Endodermal cell (in vitro differentiated cells): Measurements from ENCODE around the gene KIAA0586. TPM values are rescaled to one million over a fixed set of nuclear protein-coding genes. Genes with fewer than 3 reads are reported as not detected.
A peak's percentile ranks its signal among the peaks of the same experiment; 100 is the strongest.

Experiments used
- DNase-seq: peaks from one replicate; pipeline ENCODE4 v3.0.0-alpha.2; 2017
- H3K27ac ChIP-seq: 2 replicates; pipeline ENCODE4 v1.5.1; 2013; ENCODE audit warnings: mild to moderate bottlenecking, low read depth, low read length, moderate library complexity
- H3K27me3 ChIP-seq: 2 replicates; pipeline ENCODE4 v1.6.1; 2013; ENCODE audit warnings: mild to moderate bottlenecking, low read length, moderate library complexity; ENCODE audit not compliant: insufficient read depth, control insufficient read depth, poor library complexity, severe bottlenecking
- H3K36me3 ChIP-seq: 2 replicates; pipeline ENCODE4 v1.7.0; 2013; ENCODE audit warnings: mild to moderate bottlenecking, low read length, moderate library complexity; ENCODE audit not compliant: control insufficient read depth, insufficient read depth
- H3K4me1 ChIP-seq: one replicate; pipeline ENCODE4 v1.7.0; 2013; ENCODE audit warnings: low read length; ENCODE audit not compliant: control insufficient read depth, insufficient read depth
- H3K4me3 ChIP-seq: 2 replicates; pipeline ENCODE4 v1.5.1; 2013; ENCODE audit warnings: mild to moderate bottlenecking, low read length, moderate library complexity
- H3K9ac ChIP-seq: 2 replicates; pipeline ENCODE4 v1.6.1; 2013; ENCODE audit warnings: mild to moderate bottlenecking, low read length, moderate library complexity; ENCODE audit not compliant: poor library complexity, severe bottlenecking; ENCODE audit errors: extremely low read depth
- H3K9me3 ChIP-seq: 2 replicates; pipeline ENCODE4 v1.6.1; 2013; ENCODE audit warnings: mild to moderate bottlenecking, low read length, moderate library complexity; ENCODE audit not compliant: control insufficient read depth
- H3K27ac Mint-ChIP-seq: 2 replicates; pipeline ENCODE4 v1.8.0; 2020; ENCODE audit warnings: mixed read lengths
- H3K27me3 Mint-ChIP-seq: 2 replicates; pipeline ENCODE4 v1.8.0; 2021; ENCODE audit warnings: mild to moderate bottlenecking, mixed read lengths; ENCODE audit not compliant: insufficient read depth
- H3K36me3 Mint-ChIP-seq: 2 replicates; pipeline ENCODE4 v1.8.0; 2020; ENCODE audit warnings: low read depth, mixed read lengths
- H3K4me1 Mint-ChIP-seq: 2 replicates; pipeline ENCODE4 v1.8.0; 2020; ENCODE audit warnings: mixed read lengths
- H3K4me3 Mint-ChIP-seq: 2 replicates; pipeline ENCODE4 v1.8.0; 2020; ENCODE audit warnings: mild to moderate bottlenecking, moderate library complexity, mixed read lengths
- H3K9me3 Mint-ChIP-seq: 2 replicates; pipeline ENCODE4 v1.8.0; 2020; ENCODE audit warnings: mild to moderate bottlenecking, mixed read lengths
- WGBS, 2 experiments: methylation state at CpG; one replicate each; pipeline versions ENCODE4 v1.1.5 to v1.1.7; 2013; ENCODE audit warnings: missing lambda C conversion rate in 2 of 2, mixed read lengths in 1 of 2; ENCODE audit not compliant: insufficient coverage in 1 of 2, insufficient read length in 1 of 2; 5-methylcytosine and 5-hydroxymethylcytosine counted together
- total RNA-seq, 2 donors: library from RNA; stranded (reverse); fragmentation: NEBNext Ultra II Directional in 1 of 2; extraction: Animal tissue kit (Norgen Biotek cat#: 25700) in 1 of 2; gene quantifications; 2 replicates in 1 of 2; 3 replicates in 1 of 2; pipeline ENCODE4 v1.2.1, GENCODE V29; 2021
- TF ChIP-seq, protein P1 (sequence below): fragments of 200-600 bp; sonication (generic); conservative IDR thresholded peaks from 2 replicates; pipeline ENCODE4 v1.5.0; 2021; ENCODE audit warnings: antibody characterized with exemption, mild to moderate bottlenecking

The KIAA0586 gene
- total RNA-seq, 2 donors from 2014 or later = 14.2 to 26.4 TPM

- H3K4me3 Mint-ChIP-seq = peak overlapping the region; percentile 96
- Histone ChIP-seq H3K9ac (peak overlapping the region; percentile 79), H3K4me1 (no peaks in the 10 kb centered on the region), H3K36me3 (peaks cover 22% of the 10 kb centered on the region), H3K9me3 (no peaks in the 10 kb centered on the region), H3K27me3 (no peaks in the 10 kb centered on the region), H3K27ac (peak overlapping the region; percentile 85), H3K4me3 (peak overlapping the region; percentile 100)
- TF ChIP-seq, protein P1, sequence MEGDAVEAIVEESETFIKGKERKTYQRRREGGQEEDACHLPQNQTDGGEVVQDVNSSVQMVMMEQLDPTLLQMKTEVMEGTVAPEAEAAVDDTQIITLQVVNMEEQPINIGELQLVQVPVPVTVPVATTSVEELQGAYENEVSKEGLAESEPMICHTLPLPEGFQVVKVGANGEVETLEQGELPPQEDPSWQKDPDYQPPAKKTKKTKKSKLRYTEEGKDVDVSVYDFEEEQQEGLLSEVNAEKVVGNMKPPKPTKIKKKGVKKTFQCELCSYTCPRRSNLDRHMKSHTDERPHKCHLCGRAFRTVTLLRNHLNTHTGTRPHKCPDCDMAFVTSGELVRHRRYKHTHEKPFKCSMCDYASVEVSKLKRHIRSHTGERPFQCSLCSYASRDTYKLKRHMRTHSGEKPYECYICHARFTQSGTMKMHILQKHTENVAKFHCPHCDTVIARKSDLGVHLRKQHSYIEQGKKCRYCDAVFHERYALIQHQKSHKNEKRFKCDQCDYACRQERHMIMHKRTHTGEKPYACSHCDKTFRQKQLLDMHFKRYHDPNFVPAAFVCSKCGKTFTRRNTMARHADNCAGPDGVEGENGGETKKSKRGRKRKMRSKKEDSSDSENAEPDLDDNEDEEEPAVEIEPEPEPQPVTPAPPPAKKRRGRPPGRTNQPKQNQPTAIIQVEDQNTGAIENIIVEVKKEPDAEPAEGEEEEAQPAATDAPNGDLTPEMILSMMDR = no peak
- H3K4me1 Mint-ChIP-seq = peaks cover 6% of the 10 kb centered on the region
- 0% methylated on average over 13 to 35 of the region's 35 CpGs for WGBS, 2 experiments
- peak overlapping the region; percentile 97 for H3K27ac Mint-ChIP-seq
- no peaks in the 10 kb centered on the region for H3K9me3 Mint-ChIP-seq
- DNase-seq = peak; percentile 87
- H3K36me3 Mint-ChIP-seq = peaks cover 15% of the 10 kb centered on the region
- no peaks in the 10 kb centered on the region for H3K27me3 Mint-ChIP-seq
Observed at GRCh38 chr14:58426670-58427280, 744 bp upstream of the KIAA0586 start.

DNA sequence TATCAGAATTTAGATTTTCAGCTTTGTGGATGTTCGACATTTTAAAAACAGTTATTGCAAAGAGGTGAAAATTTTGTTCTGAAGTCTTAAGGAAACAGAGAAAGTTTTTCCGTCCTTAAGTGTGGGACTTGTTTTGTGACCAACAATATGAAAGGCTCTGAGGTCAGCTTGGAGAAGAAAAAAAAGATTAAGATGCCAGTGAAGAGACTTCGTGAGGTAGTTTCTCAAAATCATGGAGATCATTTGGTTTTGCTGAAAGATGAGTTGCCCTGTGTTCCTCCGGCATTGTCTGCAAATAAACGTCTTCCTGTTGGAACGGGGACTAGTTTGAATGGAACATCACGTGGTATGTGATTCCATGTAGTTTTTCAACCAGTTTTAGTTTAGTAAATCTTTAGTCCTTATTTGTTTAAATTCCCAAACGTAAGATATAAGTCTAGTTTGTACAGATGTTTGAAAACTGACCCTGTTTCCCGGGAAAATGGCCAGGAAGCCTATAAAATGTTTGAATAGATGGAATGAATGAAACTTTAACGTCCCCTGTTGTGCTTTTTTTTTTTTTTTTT lies 682 bp downstream of the KIAA0586 start:
- H3K36me3 ChIP-seq = peaks cover 21% of the 10 kb centered on the region
- 0 to 3% methylated on average over 4 to 10 of the region's 10 CpGs for WGBS, 2 experiments
- peaks cover 6% of the 10 kb centered on the region for H3K4me1 Mint-ChIP-seq
- DNase-seq = peak; percentile 50
- no peaks in the 10 kb centered on the region for H3K27me3 ChIP-seq
- H3K27ac Mint-ChIP-seq = peak overlapping the region; percentile 97
- no peaks in the 10 kb centered on the region for H3K27me3 Mint-ChIP-seq
- H3K4me3 ChIP-seq = peak overlapping the region; percentile 100
- peak overlapping the region; percentile 81 for H3K27ac ChIP-seq
- peaks cover 12% of the 10 kb centered on the region for H3K36me3 Mint-ChIP-seq
- no peaks in the 10 kb centered on the region for H3K4me1 ChIP-seq
- peak overlapping the region; percentile 79 for H3K9ac ChIP-seq
- H3K9me3 ChIP-seq = no peaks in the 10 kb centered on the region
- H3K9me3 Mint-ChIP-seq = no peaks in the 10 kb centered on the region
- H3K4me3 Mint-ChIP-seq = peak overlapping the region; percentile 96
- TF ChIP-seq, protein P1 = no peak

DNA sequence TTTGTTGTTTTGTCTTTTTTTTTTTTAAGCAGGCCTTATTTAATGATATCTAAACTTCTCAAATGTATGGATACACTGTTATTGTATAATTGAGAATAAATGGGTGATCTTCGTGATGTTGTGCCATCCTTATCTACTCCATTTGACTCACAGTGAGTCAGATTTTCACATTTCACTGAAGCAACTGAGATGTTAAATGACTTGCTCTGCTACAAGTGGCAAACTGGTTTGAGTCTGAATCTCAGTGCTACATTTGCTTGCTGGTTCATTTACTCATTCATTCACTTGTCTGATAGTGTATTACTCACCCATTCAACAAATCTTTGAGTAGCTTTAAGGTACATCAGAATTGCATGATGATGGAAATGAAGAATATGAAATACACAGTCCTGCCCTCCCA lies 2.6 kb downstream of the KIAA0586 start:
- Histone ChIP-seq H3K4me1 (no peaks in the 10 kb centered on the region), H3K27me3 (no peaks in the 10 kb centered on the region), H3K4me3 (peak overlapping the region; percentile 100), H3K36me3 (peaks cover 13% of the 10 kb centered on the region), H3K27ac (no peak overlapping the region), H3K9me3 (no peaks in the 10 kb centered on the region), H3K9ac (no peak overlapping the region)
- TF ChIP-seq, protein P1 = no peak
- Mint-ChIP-seq H3K4me1 (peaks cover 6% of the 10 kb centered on the region), H3K9me3 (no peaks in the 10 kb centered on the region), H3K27ac (no peak overlapping the region), H3K4me3 (no peak overlapping the region), H3K27me3 (no peaks in the 10 kb centered on the region), H3K36me3 (peaks cover 9% of the 10 kb centered on the region)
- DNase-seq = no peak
- 71 to 89% methylated on average over 1 of the region's 1 CpG for WGBS, 2 experiments
